DND-41 (cell line): Measurements from ENCODE around the gene HRH2.

Experiments
- EZH2 ChIP-seq: IDR thresholded peaks from 3 replicates; pipeline ENCODE4 v1.6.1; 2012; ENCODE audit warnings: borderline replicate concordance, low read depth, mild to moderate bottlenecking, moderate library complexity, low read length, inconsistent platforms; ENCODE audit not compliant: severe bottlenecking
- TF ChIP-seq, protein P1 (sequence below): IDR thresholded peaks from 2 replicates; pipeline ENCODE4 v1.5.1; 2012; ENCODE audit warnings: borderline replicate concordance, low read length, moderate library complexity, mild to moderate bottlenecking; ENCODE audit not compliant: poor library complexity, severe bottlenecking; ENCODE audit errors: extremely low read depth

DNA sequence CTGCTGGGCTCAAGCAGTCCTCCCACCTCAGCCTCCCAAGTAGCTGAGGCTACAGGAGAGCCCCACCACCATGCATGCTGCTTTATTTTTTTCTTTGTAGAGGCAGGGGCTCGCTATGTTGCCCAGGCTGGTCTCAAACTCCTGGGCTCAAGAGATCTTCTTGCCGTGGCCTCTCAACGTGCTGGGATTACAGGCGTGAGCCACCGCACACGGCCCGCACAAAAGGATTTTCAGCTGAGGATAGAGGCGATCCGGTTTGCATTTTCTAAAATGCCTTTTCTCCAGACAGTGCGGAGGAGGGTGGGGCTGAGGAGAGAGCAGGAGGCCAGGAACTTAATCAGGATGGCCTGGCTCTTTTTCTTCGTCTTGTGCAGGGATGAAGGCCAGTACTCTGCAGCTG, 6.9 kb downstream of the HRH2 start:
- TF ChIP-seq, protein P1, sequence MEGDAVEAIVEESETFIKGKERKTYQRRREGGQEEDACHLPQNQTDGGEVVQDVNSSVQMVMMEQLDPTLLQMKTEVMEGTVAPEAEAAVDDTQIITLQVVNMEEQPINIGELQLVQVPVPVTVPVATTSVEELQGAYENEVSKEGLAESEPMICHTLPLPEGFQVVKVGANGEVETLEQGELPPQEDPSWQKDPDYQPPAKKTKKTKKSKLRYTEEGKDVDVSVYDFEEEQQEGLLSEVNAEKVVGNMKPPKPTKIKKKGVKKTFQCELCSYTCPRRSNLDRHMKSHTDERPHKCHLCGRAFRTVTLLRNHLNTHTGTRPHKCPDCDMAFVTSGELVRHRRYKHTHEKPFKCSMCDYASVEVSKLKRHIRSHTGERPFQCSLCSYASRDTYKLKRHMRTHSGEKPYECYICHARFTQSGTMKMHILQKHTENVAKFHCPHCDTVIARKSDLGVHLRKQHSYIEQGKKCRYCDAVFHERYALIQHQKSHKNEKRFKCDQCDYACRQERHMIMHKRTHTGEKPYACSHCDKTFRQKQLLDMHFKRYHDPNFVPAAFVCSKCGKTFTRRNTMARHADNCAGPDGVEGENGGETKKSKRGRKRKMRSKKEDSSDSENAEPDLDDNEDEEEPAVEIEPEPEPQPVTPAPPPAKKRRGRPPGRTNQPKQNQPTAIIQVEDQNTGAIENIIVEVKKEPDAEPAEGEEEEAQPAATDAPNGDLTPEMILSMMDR = no peak
- no peak for TF ChIP-seq EZH2
